ENCODE measurements around the gene TLL1.
A peak's percentile ranks its signal among the peaks of the same experiment; 100 is the strongest.

TLL1 gene

DNA sequence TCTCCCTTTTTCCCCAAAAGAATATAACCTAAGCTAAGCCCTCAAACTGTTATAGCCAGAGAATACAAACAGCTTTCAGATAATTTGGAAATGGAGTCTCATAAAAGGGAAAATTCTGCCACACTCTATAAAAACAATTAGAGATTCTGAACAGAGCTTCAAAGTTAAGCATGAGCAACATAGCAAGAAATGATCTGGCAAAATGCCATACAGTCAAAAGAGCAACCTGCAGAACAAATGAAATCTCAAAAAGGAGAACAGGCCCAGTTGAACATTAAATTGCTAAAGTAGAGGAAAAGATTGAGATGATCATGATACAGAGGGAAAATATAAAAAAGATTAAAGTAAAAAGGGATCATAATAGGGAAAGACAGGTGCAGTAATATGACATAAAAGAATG lies 250.5 kb downstream of the TLL1 start:
- TF ChIP-seq EZH2 (IDR thresholded peaks at IDR 0.05) = no peak
- no peak for TF ChIP-seq POLR2AphosphoS5 (IDR thresholded peaks at IDR 0.05; ENCODE audit: borderline replicate concordance, low read depth, low read length)
- TF ChIP-seq FOXP2 (optimal IDR thresholded peaks at IDR 0.05; ENCODE audit: control extremely low read depth, extremely low read length, insufficient read depth) = no peak
- Histone ChIP-seq H3K9me3 (ENCODE audit: low read depth, low read length) (no peaks in the 10 kb centered on the region), H3K27ac (no peak overlapping the region), H3K4me3 (no peak overlapping the region), H3K36me3 (ENCODE audit: insufficient read depth, low read length) (no peaks in the 10 kb centered on the region), H3K9ac (ENCODE audit: insufficient read length) (no peak overlapping the region)
- DNase-seq (ENCODE audit: low read depth, low spot score) = peak; percentile 48

GRCh38 chr4:166128403-166128802 lies 255.4 kb downstream of the TLL1 start:
- H3K9me3 ChIP-seq (ENCODE audit: low read depth, low read length) = no peaks in the 10 kb centered on the region
- peak overlapping the region; percentile 85 for H3K27ac ChIP-seq
- 0 out of 2 replicates have a peak overlapping the region, but pooled peaks have one; percentile 1 for H3K4me3 ChIP-seq
- H3K9ac ChIP-seq (ENCODE audit: insufficient read length) = peak overlapping the region; percentile 4
- no peak for DNase-seq (ENCODE audit: low read depth, low spot score)
- TF ChIP-seq EZH2 (IDR thresholded peaks at IDR 0.05) = no peak
- TF ChIP-seq FOXP2 (optimal IDR thresholded peaks at IDR 0.05; ENCODE audit: control extremely low read depth, extremely low read length, insufficient read depth) = no peak
- no peak for TF ChIP-seq POLR2AphosphoS5 (IDR thresholded peaks at IDR 0.05; ENCODE audit: borderline replicate concordance, low read depth, low read length)
- H3K36me3 ChIP-seq (ENCODE audit: insufficient read depth, low read length) = no peaks in the 10 kb centered on the region

DNA sequence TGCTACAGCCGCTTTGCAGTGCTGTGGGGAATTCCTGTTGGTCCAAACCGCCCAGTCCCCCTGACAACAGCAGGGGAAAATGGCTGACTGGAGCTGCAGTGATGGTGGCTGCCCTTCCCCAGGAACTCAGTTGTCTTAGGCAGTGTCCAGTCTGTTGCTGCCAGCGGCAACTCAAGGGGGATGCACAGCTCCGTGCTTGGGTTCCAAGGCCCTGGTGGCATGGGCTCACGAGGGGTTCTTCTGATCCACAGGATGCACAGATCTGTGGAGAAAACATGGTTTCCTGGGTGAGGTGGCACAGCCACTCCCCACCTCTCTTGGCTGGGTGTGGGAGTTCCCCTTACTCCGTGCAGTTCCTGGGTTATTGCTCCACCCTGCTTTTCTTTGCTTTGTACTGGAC lies 261.2 kb downstream of the TLL1 start:
- Histone ChIP-seq H3K9ac (ENCODE audit: insufficient read length) (no peak overlapping the region), H3K27ac (no peak overlapping the region)
- DNase-seq (ENCODE audit: low read depth, low spot score) = no peak

GRCh38 chr4:166140951-166141350 lies 267.9 kb downstream of the TLL1 start:
- Histone ChIP-seq H3K9ac (ENCODE audit: insufficient read length) (no peak overlapping the region), H3K9me3 (ENCODE audit: low read depth, low read length) (no peaks in the 10 kb centered on the region), H3K4me3 (no peak overlapping the region), H3K36me3 (ENCODE audit: insufficient read depth, low read length) (no peaks in the 10 kb centered on the region), H3K27ac (no peak overlapping the region)
- no peak for DNase-seq (ENCODE audit: low read depth, low spot score)
- TF ChIP-seq EZH2 (IDR thresholded peaks at IDR 0.05) = no peak
- TF ChIP-seq POLR2AphosphoS5 (IDR thresholded peaks at IDR 0.05; ENCODE audit: borderline replicate concordance, low read depth, low read length) = no peak
- no peak for TF ChIP-seq FOXP2 (optimal IDR thresholded peaks at IDR 0.05; ENCODE audit: control extremely low read depth, extremely low read length, insufficient read depth)

More for the DNA sequence above, 261.2 kb downstream of the TLL1 start:
- H3K4me3 ChIP-seq = no peak overlapping the region
- no peaks in the 10 kb centered on the region for H3K9me3 ChIP-seq (ENCODE audit: low read depth, low read length)
- TF ChIP-seq FOXP2 (optimal IDR thresholded peaks at IDR 0.05; ENCODE audit: control extremely low read depth, extremely low read length, insufficient read depth) (no peak), EZH2 (IDR thresholded peaks at IDR 0.05) (no peak), POLR2AphosphoS5 (IDR thresholded peaks at IDR 0.05; ENCODE audit: borderline replicate concordance, low read depth, low read length) (no peak)
- no peaks in the 10 kb centered on the region for H3K36me3 ChIP-seq (ENCODE audit: insufficient read depth, low read length)

GRCh38 chr4:166143227-166143626 lies 270.2 kb downstream of the TLL1 start:
- no peak overlapping the region for H3K9ac ChIP-seq (ENCODE audit: insufficient read length)
- DNase-seq (ENCODE audit: low read depth, low spot score) = peak; percentile 93
- no peaks in the 10 kb centered on the region for H3K36me3 ChIP-seq (ENCODE audit: insufficient read depth, low read length)
- peak overlapping the region; percentile 44 for H3K4me3 ChIP-seq
- TF ChIP-seq POLR2AphosphoS5 (IDR thresholded peaks at IDR 0.05; ENCODE audit: borderline replicate concordance, low read depth, low read length) = no peak; the same call in 1 of the 2 replicates
- no peak for TF ChIP-seq EZH2 (IDR thresholded peaks at IDR 0.05)
- TF ChIP-seq FOXP2 (optimal IDR thresholded peaks at IDR 0.05; ENCODE audit: control extremely low read depth, extremely low read length, insufficient read depth) = no peak
- H3K9me3 ChIP-seq (ENCODE audit: low read depth, low read length) = no peaks in the 10 kb centered on the region
- H3K27ac ChIP-seq = no peak overlapping the region

GRCh38 chr4:166144607-166145006 lies 271.6 kb downstream of the TLL1 start:
- Histone ChIP-seq H3K27ac (no peak overlapping the region), H3K9ac (ENCODE audit: insufficient read length) (no peak overlapping the region), H3K36me3 (ENCODE audit: insufficient read depth, low read length) (no peaks in the 10 kb centered on the region), H3K9me3 (ENCODE audit: low read depth, low read length) (no peaks in the 10 kb centered on the region), H3K4me3 (no peak overlapping the region)
- no peak for DNase-seq (ENCODE audit: low read depth, low spot score)
- TF ChIP-seq POLR2AphosphoS5 (IDR thresholded peaks at IDR 0.05; ENCODE audit: borderline replicate concordance, low read depth, low read length) (no peak), FOXP2 (optimal IDR thresholded peaks at IDR 0.05; ENCODE audit: control extremely low read depth, extremely low read length, insufficient read depth) (no peak), EZH2 (IDR thresholded peaks at IDR 0.05) (no peak)

DNA sequence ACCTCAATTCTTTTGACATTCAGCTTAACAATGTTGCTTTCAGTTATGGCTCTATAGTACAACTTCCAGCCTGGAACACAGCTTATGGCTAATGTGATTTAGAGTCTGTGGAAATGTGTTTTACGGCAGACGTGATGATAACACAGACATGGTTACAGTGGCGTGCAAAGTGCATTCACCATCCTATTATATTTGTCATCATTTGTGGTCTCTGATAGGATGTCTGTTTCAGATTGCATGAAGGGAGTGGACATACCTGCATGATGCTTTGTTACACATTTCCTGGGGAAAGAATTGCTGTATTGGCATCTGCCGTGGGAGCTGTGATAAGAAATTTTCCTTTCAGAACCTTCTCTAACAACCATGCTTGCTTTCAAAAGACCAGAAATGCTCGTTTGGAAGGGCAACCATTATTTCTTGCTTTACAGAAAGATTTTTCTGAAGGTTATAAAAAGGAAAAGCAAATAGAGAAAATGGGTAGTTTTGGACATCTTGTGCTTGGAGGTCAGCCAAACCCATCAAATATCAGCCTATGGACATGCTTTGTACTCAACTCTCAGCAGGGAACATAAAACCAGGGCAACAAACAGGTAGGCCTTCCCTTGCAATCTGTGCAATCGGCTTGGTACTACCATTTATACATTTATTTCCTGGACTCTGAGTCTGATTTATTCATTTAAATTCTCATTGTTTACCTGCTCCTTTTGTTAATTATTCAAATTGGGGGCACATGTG lies 273.9 kb downstream of the TLL1 start:
- H3K9ac ChIP-seq (ENCODE audit: insufficient read length) = no peak overlapping the region
- no peaks in the 10 kb centered on the region for H3K36me3 ChIP-seq (ENCODE audit: insufficient read depth, low read length)
- H3K4me3 ChIP-seq = no peak overlapping the region
- no peaks in the 10 kb centered on the region for H3K9me3 ChIP-seq (ENCODE audit: low read depth, low read length)
- H3K27ac ChIP-seq = no peak overlapping the region
- TF ChIP-seq POLR2AphosphoS5 (IDR thresholded peaks at IDR 0.05; ENCODE audit: borderline replicate concordance, low read depth, low read length) = no peak
- no peak for TF ChIP-seq EZH2 (IDR thresholded peaks at IDR 0.05)
- no peak for TF ChIP-seq FOXP2 (optimal IDR thresholded peaks at IDR 0.05; ENCODE audit: control extremely low read depth, extremely low read length, insufficient read depth)
- DNase-seq (ENCODE audit: low read depth, low spot score) = no peak
